ENCODE measurements around the gene KCNE2.
"Not testable (repeated sequence)": the region's sequence is repeated elsewhere in the genome, so short reads cannot be mapped to it uniquely, and the experiment has no call there.

KCNE2 gene

DNA sequence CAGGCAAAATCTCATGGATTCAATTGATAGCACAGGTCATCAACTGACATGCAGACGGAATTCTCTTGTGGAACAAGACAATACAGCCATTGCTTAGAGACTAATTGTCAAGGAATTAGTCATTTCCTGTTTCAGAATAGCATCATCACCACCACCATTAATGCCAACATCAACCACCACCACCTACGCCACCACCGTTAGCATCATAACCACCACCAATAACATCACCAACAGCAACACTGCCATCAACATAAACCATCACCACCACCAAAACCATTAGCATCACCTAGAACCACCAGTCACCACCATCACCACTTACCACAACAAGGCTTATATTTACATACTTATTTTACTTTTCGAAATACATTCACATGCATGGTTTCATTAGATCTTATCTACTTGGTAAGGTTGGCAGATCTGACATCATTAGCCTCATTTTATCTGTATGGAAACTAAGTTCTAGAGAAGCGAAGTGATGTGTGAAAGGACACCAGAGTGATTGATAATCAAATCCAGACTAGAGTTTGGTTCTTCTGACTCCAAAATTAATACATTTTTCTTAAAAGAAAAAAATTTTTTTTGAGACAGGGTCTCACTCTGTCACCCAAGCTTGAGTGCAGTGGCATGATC is 53.8 kb downstream of the KCNE2 start:
- DNase-seq = not testable (repeated sequence)

Data from NCI-H1417 (cell line).